Gastrocnemius medialis (tissue), 4 donors: ENCODE results near the gene RSPH10B.
"Not testable (repeated sequence)": the region's sequence is repeated elsewhere in the genome, so short reads cannot be mapped to it uniquely, and the experiment has no call there.

ENCODE experiments used
- POLR2A ChIP-seq, 2 donors: fragments of 450-650 bp; IDR thresholded peaks; one replicate each; pipeline ENCODE4 v1.6.1; 2017; ENCODE audit warnings: antibody characterized with exemption in 2 of 2, mild to moderate bottlenecking in 2 of 2, moderate library complexity in 2 of 2
- TF ChIP-seq, protein P1 (sequence below), 5 experiments: fragments of 450-650 bp in 3 of 5; fragments of 200-600 bp in 2 of 5; sonication (generic) in 2 of 5; IDR thresholded peaks in 4 of 5; conservative IDR thresholded peaks in 1 of 5; 1 replicate in 4 of 5; 2 replicates in 1 of 5; pipeline ENCODE4 v1.5.1; 2016 to 2019; ENCODE audit warnings: antibody characterized with exemption in 5 of 5, mild to moderate bottlenecking in 3 of 5, moderate library complexity in 3 of 5

DNA sequence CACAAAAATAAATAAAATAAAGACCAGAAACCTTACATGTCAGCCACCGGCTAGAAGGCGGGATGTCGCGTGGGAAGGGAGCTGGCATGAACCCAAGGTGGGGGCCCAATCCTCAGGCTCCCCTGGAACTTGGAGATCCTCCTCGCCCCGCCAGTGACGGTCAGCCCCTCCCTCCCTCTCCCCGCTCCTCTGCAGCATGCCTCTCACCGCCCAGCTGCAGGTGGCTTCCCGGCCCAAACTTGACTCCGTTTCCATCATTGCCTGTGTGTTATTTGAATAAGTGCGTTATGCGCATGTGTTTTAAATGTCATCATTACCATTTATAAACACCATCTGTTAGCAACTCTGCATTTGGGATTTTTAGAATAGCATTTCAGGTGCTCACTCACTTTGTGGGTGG is 7.3 kb downstream of the RSPH10B start:
- not testable (repeated sequence) for TF ChIP-seq POLR2A (IDR thresholded peaks at IDR 0.05)
- TF ChIP-seq, protein P1, sequence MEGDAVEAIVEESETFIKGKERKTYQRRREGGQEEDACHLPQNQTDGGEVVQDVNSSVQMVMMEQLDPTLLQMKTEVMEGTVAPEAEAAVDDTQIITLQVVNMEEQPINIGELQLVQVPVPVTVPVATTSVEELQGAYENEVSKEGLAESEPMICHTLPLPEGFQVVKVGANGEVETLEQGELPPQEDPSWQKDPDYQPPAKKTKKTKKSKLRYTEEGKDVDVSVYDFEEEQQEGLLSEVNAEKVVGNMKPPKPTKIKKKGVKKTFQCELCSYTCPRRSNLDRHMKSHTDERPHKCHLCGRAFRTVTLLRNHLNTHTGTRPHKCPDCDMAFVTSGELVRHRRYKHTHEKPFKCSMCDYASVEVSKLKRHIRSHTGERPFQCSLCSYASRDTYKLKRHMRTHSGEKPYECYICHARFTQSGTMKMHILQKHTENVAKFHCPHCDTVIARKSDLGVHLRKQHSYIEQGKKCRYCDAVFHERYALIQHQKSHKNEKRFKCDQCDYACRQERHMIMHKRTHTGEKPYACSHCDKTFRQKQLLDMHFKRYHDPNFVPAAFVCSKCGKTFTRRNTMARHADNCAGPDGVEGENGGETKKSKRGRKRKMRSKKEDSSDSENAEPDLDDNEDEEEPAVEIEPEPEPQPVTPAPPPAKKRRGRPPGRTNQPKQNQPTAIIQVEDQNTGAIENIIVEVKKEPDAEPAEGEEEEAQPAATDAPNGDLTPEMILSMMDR (IDR thresholded peaks at IDR 0.05 in 4 of 5, conservative IDR thresholded peaks at IDR 0.05 in 1 of 5) = not testable (repeated sequence)
